ENCODE data around the gene GPR137B.
A peak's percentile ranks its signal among the peaks of the same experiment; 100 is the strongest.

GPR137B gene

GRCh38 chr1:236143104-236143948, 987 bp downstream of the GPR137B start:
- no peak for DNase-seq
- Histone ChIP-seq H3K4me3 (ENCODE audit: insufficient read depth, low read depth, low read length, poor library complexity, severe bottlenecking) (peak overlapping the region; percentile 82), H3K36me3 (ENCODE audit: control insufficient read depth, insufficient read depth, low read length) (no peaks in the 10 kb centered on the region), H3K27ac (ENCODE audit: insufficient read depth, low read length, poor library complexity, severe bottlenecking) (no peak overlapping the region), H3K4me1 (ENCODE audit: control insufficient read depth, insufficient read depth, low read length, poor library complexity, severe bottlenecking) (peaks cover 15% of the 10 kb centered on the region), H3K9me3 (ENCODE audit: control insufficient read depth, low read length) (no peaks in the 10 kb centered on the region), H3K27me3 (replicated peaks; ENCODE audit: control insufficient read depth, insufficient read depth, low read length, poor library complexity, severe bottlenecking) (peaks cover 7% of the 10 kb centered on the region)

GRCh38 chr1:236144033-236144432, 1.7 kb downstream of the GPR137B start:
- no peak overlapping the region for H3K27ac ChIP-seq (ENCODE audit: insufficient read depth, low read length, poor library complexity, severe bottlenecking)
- no peaks in the 10 kb centered on the region for H3K36me3 ChIP-seq (ENCODE audit: control insufficient read depth, insufficient read depth, low read length)
- no peak for DNase-seq
- H3K9me3 ChIP-seq (ENCODE audit: control insufficient read depth, low read length), result no peaks in the 10 kb centered on the region
- peaks cover 7% of the 10 kb centered on the region for H3K27me3 ChIP-seq (replicated peaks; ENCODE audit: control insufficient read depth, insufficient read depth, low read length, poor library complexity, severe bottlenecking)
- peaks cover 15% of the 10 kb centered on the region for H3K4me1 ChIP-seq (ENCODE audit: control insufficient read depth, insufficient read depth, low read length, poor library complexity, severe bottlenecking)
- H3K4me3 ChIP-seq (ENCODE audit: insufficient read depth, low read depth, low read length, poor library complexity, severe bottlenecking), result peak overlapping the region; percentile 82

GRCh38 chr1:236144446-236145150, 2.3 kb downstream of the GPR137B start:
- no peak for DNase-seq
- H3K27ac ChIP-seq (ENCODE audit: insufficient read depth, low read length, poor library complexity, severe bottlenecking), result no peak overlapping the region
- H3K9me3 ChIP-seq (ENCODE audit: control insufficient read depth, low read length), result no peaks in the 10 kb centered on the region
- H3K4me1 ChIP-seq (ENCODE audit: control insufficient read depth, insufficient read depth, low read length, poor library complexity, severe bottlenecking), result peaks cover 15% of the 10 kb centered on the region
- no peaks in the 10 kb centered on the region for H3K36me3 ChIP-seq (ENCODE audit: control insufficient read depth, insufficient read depth, low read length)
- H3K4me3 ChIP-seq (ENCODE audit: insufficient read depth, low read depth, low read length, poor library complexity, severe bottlenecking), result no peak overlapping the region
- peaks cover 7% of the 10 kb centered on the region for H3K27me3 ChIP-seq (replicated peaks; ENCODE audit: control insufficient read depth, insufficient read depth, low read length, poor library complexity, severe bottlenecking)

- Histone ChIP-seq H3K36me3 (ENCODE audit: control insufficient read depth, insufficient read depth, low read length) (no peaks in the 10 kb centered on the region), H3K4me3 (ENCODE audit: insufficient read depth, low read depth, low read length, poor library complexity, severe bottlenecking) (no peak overlapping the region), H3K27me3 (replicated peaks; ENCODE audit: control insufficient read depth, insufficient read depth, low read length, poor library complexity, severe bottlenecking) (no peaks in the 10 kb centered on the region), H3K9me3 (ENCODE audit: control insufficient read depth, low read length) (no peaks in the 10 kb centered on the region), H3K27ac (ENCODE audit: insufficient read depth, low read length, poor library complexity, severe bottlenecking) (no peak overlapping the region), H3K4me1 (ENCODE audit: control insufficient read depth, insufficient read depth, low read length, poor library complexity, severe bottlenecking) (peaks cover 8% of the 10 kb centered on the region)
- no peak for DNase-seq
These were observed 4.7 kb downstream of the GPR137B start for GRCh38 chr1:236147068-236147467.

- DNase-seq, result no peak
- Histone ChIP-seq H3K4me3 (ENCODE audit: insufficient read depth, low read depth, low read length, poor library complexity, severe bottlenecking) (no peak overlapping the region), H3K27ac (ENCODE audit: insufficient read depth, low read length, poor library complexity, severe bottlenecking) (no peak overlapping the region), H3K4me1 (ENCODE audit: control insufficient read depth, insufficient read depth, low read length, poor library complexity, severe bottlenecking) (peaks cover 8% of the 10 kb centered on the region), H3K9me3 (ENCODE audit: control insufficient read depth, low read length) (no peaks in the 10 kb centered on the region), H3K27me3 (replicated peaks; ENCODE audit: control insufficient read depth, insufficient read depth, low read length, poor library complexity, severe bottlenecking) (no peaks in the 10 kb centered on the region), H3K36me3 (ENCODE audit: control insufficient read depth, insufficient read depth, low read length) (no peaks in the 10 kb centered on the region)
These were observed 5.5 kb downstream of the GPR137B start for GRCh38 chr1:236147521-236148469.

GRCh38 chr1:236148470-236148845, 6.1 kb downstream of the GPR137B start:
- Histone ChIP-seq H3K36me3 (ENCODE audit: control insufficient read depth, insufficient read depth, low read length) (no peaks in the 10 kb centered on the region), H3K4me3 (ENCODE audit: insufficient read depth, low read depth, low read length, poor library complexity, severe bottlenecking) (no peak overlapping the region), H3K9me3 (ENCODE audit: control insufficient read depth, low read length) (no peaks in the 10 kb centered on the region), H3K27me3 (replicated peaks; ENCODE audit: control insufficient read depth, insufficient read depth, low read length, poor library complexity, severe bottlenecking) (no peaks in the 10 kb centered on the region), H3K27ac (ENCODE audit: insufficient read depth, low read length, poor library complexity, severe bottlenecking) (no peak overlapping the region), H3K4me1 (ENCODE audit: control insufficient read depth, insufficient read depth, low read length, poor library complexity, severe bottlenecking) (peaks cover 6% of the 10 kb centered on the region)
- DNase-seq, result no peak

- DNase-seq, result no peak
- Histone ChIP-seq H3K36me3 (ENCODE audit: control insufficient read depth, insufficient read depth, low read length) (no peaks in the 10 kb centered on the region), H3K27ac (ENCODE audit: insufficient read depth, low read length, poor library complexity, severe bottlenecking) (no peak overlapping the region), H3K4me1 (ENCODE audit: control insufficient read depth, insufficient read depth, low read length, poor library complexity, severe bottlenecking) (no peaks in the 10 kb centered on the region), H3K9me3 (ENCODE audit: control insufficient read depth, low read length) (no peaks in the 10 kb centered on the region), H3K27me3 (replicated peaks; ENCODE audit: control insufficient read depth, insufficient read depth, low read length, poor library complexity, severe bottlenecking) (no peaks in the 10 kb centered on the region), H3K4me3 (ENCODE audit: insufficient read depth, low read depth, low read length, poor library complexity, severe bottlenecking) (no peak overlapping the region)
These were observed 6.8 kb downstream of the GPR137B start for GRCh38 chr1:236149003-236149595.

- H3K27ac ChIP-seq (ENCODE audit: insufficient read depth, low read length, poor library complexity, severe bottlenecking), result no peak overlapping the region
- H3K4me3 ChIP-seq (ENCODE audit: insufficient read depth, low read depth, low read length, poor library complexity, severe bottlenecking), result no peak overlapping the region
- no peaks in the 10 kb centered on the region for H3K27me3 ChIP-seq (replicated peaks; ENCODE audit: control insufficient read depth, insufficient read depth, low read length, poor library complexity, severe bottlenecking)
- DNase-seq, result no peak
- H3K36me3 ChIP-seq (ENCODE audit: control insufficient read depth, insufficient read depth, low read length), result no peaks in the 10 kb centered on the region
- no peaks in the 10 kb centered on the region for H3K4me1 ChIP-seq (ENCODE audit: control insufficient read depth, insufficient read depth, low read length, poor library complexity, severe bottlenecking)
- H3K9me3 ChIP-seq (ENCODE audit: control insufficient read depth, low read length), result no peaks in the 10 kb centered on the region
These were observed 7.4 kb downstream of the GPR137B start for GRCh38 chr1:236149696-236150228.

GRCh38 chr1:236150311-236150955, 8.1 kb downstream of the GPR137B start:
- DNase-seq, result no peak
- no peaks in the 10 kb centered on the region for H3K36me3 ChIP-seq (ENCODE audit: control insufficient read depth, insufficient read depth, low read length)
- H3K9me3 ChIP-seq (ENCODE audit: control insufficient read depth, low read length), result no peaks in the 10 kb centered on the region
- H3K4me3 ChIP-seq (ENCODE audit: insufficient read depth, low read depth, low read length, poor library complexity, severe bottlenecking), result no peak overlapping the region
- no peak overlapping the region for H3K27ac ChIP-seq (ENCODE audit: insufficient read depth, low read length, poor library complexity, severe bottlenecking)
- no peaks in the 10 kb centered on the region for H3K4me1 ChIP-seq (ENCODE audit: control insufficient read depth, insufficient read depth, low read length, poor library complexity, severe bottlenecking)
- H3K27me3 ChIP-seq (replicated peaks; ENCODE audit: control insufficient read depth, insufficient read depth, low read length, poor library complexity, severe bottlenecking), result no peaks in the 10 kb centered on the region

Measured in effector memory CD4-positive, alpha-beta T cell (primary cell).